SK-N-SH (cell line): ENCODE results near the gene SERINC2. TPM values are rescaled to one million over a fixed set of nuclear protein-coding genes. Genes with fewer than 3 reads are reported as not detected.
A peak's percentile ranks its signal among the peaks of the same experiment; 100 is the strongest.

Experiments
- CTCF ChIA-PET: fragments of 300-600, 350-600 bp; formaldehyde crosslinking; extraction: SDS; loops from one replicate; lab custom pipeline; 2021; lab: Yijun Ruan, JAX
- POLR2A ChIA-PET: fragments of 350-600 bp; sonication (Branson Sonifier 250); formaldehyde crosslinking; extraction: SDS; loops from one replicate; lab custom pipeline; 2020; ENCODE audit warnings: antibody characterized with exemption, inconsistent platforms; lab: Yijun Ruan, JAX
- DNase-seq: peaks from one replicate; pipeline ENCODE4 v3.0.0; 2012
- H2AFZ ChIP-seq: fragments of 200-600 bp; sonication (generic); 2 replicates; pipeline ENCODE4 v1.8.1; 2016; ENCODE audit warnings: antibody characterized with exemption, mild to moderate bottlenecking, low read depth
- H3F3A ChIP-seq: fragments of 200-600 bp; sonication (generic); replicated peaks from 2 replicates; pipeline ENCODE3; 2016; ENCODE audit warnings: antibody characterized with exemption, mild to moderate bottlenecking; ENCODE audit not compliant: insufficient read depth
- H3K27ac ChIP-seq, 2 experiments: fragments of 200-500 bp in 1 of 2; fragments of 200-600 bp in 1 of 2; sonication (Bioruptor generic) in 1 of 2; sonication (generic), shearing (Covaris generic) in 1 of 2; 2 replicates each; pipeline versions ENCODE4 v1.5.1 to v1.6.1; 2014 to 2016; ENCODE audit warnings: low read depth in 2 of 2, inconsistent platforms in 1 of 2, low read length in 1 of 2, mild to moderate bottlenecking in 1 of 2, mixed read lengths in 1 of 2
- H3K27me3 ChIP-seq: fragments of 200-600 bp; sonication (generic), shearing (Covaris generic); 2 replicates; pipeline ENCODE4 v1.6.1; 2016; ENCODE audit warnings: mixed run types; ENCODE audit not compliant: insufficient read depth
- H3K36me3 ChIP-seq, 2 experiments: fragments of 200-500 bp in 1 of 2; fragments of 200-600 bp in 1 of 2; sonication (Bioruptor generic) in 1 of 2; sonication (generic) in 1 of 2; replicated peaks in 1 of 2; 2 replicates each; pipeline versions ENCODE3 to v1.5.1; 2014 to 2016; ENCODE audit warnings: low read length in 1 of 2, mild to moderate bottlenecking in 1 of 2; ENCODE audit not compliant: insufficient read depth in 2 of 2, control insufficient read depth in 1 of 2
- H3K4me1 ChIP-seq, 2 experiments: fragments of 200-500 bp in 1 of 2; fragments of 200-600 bp in 1 of 2; sonication (Bioruptor generic) in 1 of 2; sonication (generic), shearing (Covaris generic) in 1 of 2; 2 replicates each; pipeline versions ENCODE4 v1.5.1 to v1.6.1; 2014 to 2016; ENCODE audit warnings: low read depth in 1 of 2, low read length in 1 of 2, mixed run types in 1 of 2; ENCODE audit not compliant: insufficient read depth in 2 of 2, control insufficient read depth in 1 of 2
- H3K4me2 ChIP-seq: fragments of 200-600 bp; sonication (generic), shearing (Covaris generic); 2 replicates; pipeline ENCODE4 v1.6.1; 2017; ENCODE audit warnings: mixed run types
- H3K4me3 ChIP-seq, 2 experiments: fragments of 200-500 bp in 1 of 2; fragments of 200-600 bp in 1 of 2; sonication (Bioruptor generic) in 1 of 2; sonication (generic), shearing (Covaris generic) in 1 of 2; 2 replicates each; pipeline versions ENCODE4 v1.5.1 to v1.8.1; 2014 to 2016; ENCODE audit warnings: low read depth in 2 of 2, inconsistent platforms in 1 of 2, low read length in 1 of 2, mild to moderate bottlenecking in 1 of 2, mixed read lengths in 1 of 2, moderate library complexity in 1 of 2
- H3K79me2 ChIP-seq: fragments of 200-600 bp; sonication (generic); 2 replicates; pipeline ENCODE4 v1.8.1; 2017; ENCODE audit warnings: mild to moderate bottlenecking; ENCODE audit not compliant: insufficient read depth
- H3K9ac ChIP-seq: fragments of 200-600 bp; sonication (generic); 2 replicates; pipeline ENCODE4 v1.6.1; 2017; ENCODE audit warnings: mixed run types
- H3K9me2 ChIP-seq: fragments of 200-600 bp; sonication (generic); 2 replicates; pipeline ENCODE4 v1.6.1; 2017; ENCODE audit warnings: mixed run types
- H3K9me3 ChIP-seq: fragments of 200-600 bp; sonication (generic); 2 replicates; pipeline ENCODE4 v1.6.1; 2017; ENCODE audit warnings: mixed run types, mild to moderate bottlenecking, moderate library complexity
- H4K20me1 ChIP-seq: fragments of 200-600 bp; sonication (generic); 2 replicates; pipeline ENCODE4 v1.6.1; 2017; ENCODE audit warnings: mild to moderate bottlenecking, mixed run types; ENCODE audit not compliant: insufficient read depth
- ELF1 ChIP-seq: IDR thresholded peaks from 2 replicates; pipeline ENCODE4 v1.4.0; 2012
- EZH2phosphoT487 ChIP-seq: fragments of 200-600 bp; sonication (generic); IDR thresholded peaks from 2 replicates; pipeline ENCODE4 v1.6.1; 2017; ENCODE audit warnings: low read depth, mixed run types, mild to moderate bottlenecking, antibody characterized with exemption, moderate library complexity, borderline replicate concordance
- GATA2 ChIP-seq: sonication (generic); formaldehyde crosslinking; IDR thresholded peaks from 2 replicates; pipeline ENCODE4 v1.5.0; 2020; ENCODE audit warnings: mild to moderate bottlenecking, missing genetic modification reagents
- JUND ChIP-seq: IDR thresholded peaks from 2 replicates; pipeline ENCODE4 v1.4.0; 2012
- MEF2A ChIP-seq: IDR thresholded peaks from 2 replicates; pipeline ENCODE4 v1.4.0; 2012; ENCODE audit warnings: low read depth, borderline replicate concordance
- MXI1 ChIP-seq: IDR thresholded peaks from 2 replicates; pipeline ENCODE4 v1.6.1; 2012; ENCODE audit warnings: mild to moderate bottlenecking, low read depth, low read length, improper control_type of control experiment
- NRF1 ChIP-seq: IDR thresholded peaks from 2 replicates; pipeline ENCODE4 v1.6.1; 2012; ENCODE audit warnings: low read depth, mild to moderate bottlenecking, low read length
- RAD21 ChIP-seq: IDR thresholded peaks from 2 replicates; pipeline ENCODE4 v1.6.1; 2012; ENCODE audit warnings: mild to moderate bottlenecking, low read length
- SMC3 ChIP-seq: IDR thresholded peaks from 2 replicates; pipeline ENCODE4 v1.6.1; 2012; ENCODE audit warnings: low read depth, low read length, improper control_type of control experiment
- TAF1 ChIP-seq: IDR thresholded peaks from 2 replicates; pipeline ENCODE4 v1.6.1; 2012; ENCODE audit warnings: low read depth, mild to moderate bottlenecking, low read length, moderate library complexity, borderline replicate concordance
- TCF12 ChIP-seq: IDR thresholded peaks from 2 replicates; pipeline ENCODE4 v1.4.0; 2012
- WGBS: methylation state at CpG from one replicate; pipeline ENCODE4 v1.1.6; 2017; ENCODE audit warnings: low lambda C conversion rate; 5-methylcytosine and 5-hydroxymethylcytosine counted together
- polyA plus RNA-seq, 3 experiments: library from polyadenylated mRNA; depleted of rRNA; stranded (reverse); fragments of >200 nt; gene quantifications; 2 replicates each; pipeline ENCODE4 v1.2.3, GENCODE V29; 2012
- TF ChIP-seq, protein P1 (sequence below): fragments of 200-600 bp; sonication (generic); IDR thresholded peaks from 2 replicates; pipeline ENCODE4 v1.6.1; 2017; ENCODE audit warnings: antibody characterized with exemption, mild to moderate bottlenecking, moderate library complexity
- TF ChIP-seq, protein P2 (sequence below): fragments of 150-350 bp; IDR thresholded peaks from 2 replicates; pipeline ENCODE4 v1.6.1; 2016; ENCODE audit warnings: mild to moderate bottlenecking, low read depth, low read length
- TF ChIP-seq, protein P3 (sequence below): IDR thresholded peaks from 2 replicates; pipeline ENCODE4; 2012

The SERINC2 gene
- polyA plus RNA-seq, 1 of the 3 experiments (the other 2 are of a cell fraction): 22.2 TPM

DNA sequence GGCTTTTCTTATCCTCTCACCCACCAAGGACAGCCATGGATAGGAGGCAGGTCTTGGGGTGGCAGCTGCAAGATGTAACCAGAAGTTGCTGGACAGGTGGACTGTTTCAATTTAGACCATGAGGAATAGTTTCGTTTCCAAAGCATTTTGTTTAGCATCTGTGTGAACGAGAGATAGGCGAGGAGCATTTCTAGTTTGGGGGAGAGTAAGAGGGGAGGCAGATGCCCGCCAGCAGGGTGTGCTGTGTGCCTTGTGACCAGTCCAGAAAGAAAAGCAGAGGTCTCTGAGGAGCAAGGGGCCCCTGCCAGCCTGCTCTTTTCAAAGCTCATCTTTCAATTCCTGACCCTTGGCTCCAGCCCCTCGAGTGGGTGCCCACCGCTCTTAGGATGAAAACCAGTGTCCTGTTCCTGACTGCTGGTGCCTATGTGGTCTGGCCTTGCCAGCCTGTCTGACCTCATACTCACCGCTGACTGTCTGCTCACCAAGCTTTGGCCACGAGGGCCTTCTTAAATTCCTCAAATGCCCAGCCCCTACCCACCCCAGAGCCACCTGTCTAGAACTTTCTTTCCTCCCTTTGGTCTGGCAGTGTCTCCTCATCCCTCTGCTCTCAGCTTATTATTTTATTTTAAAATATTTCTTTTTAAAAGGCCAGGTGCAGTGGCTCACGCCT is 8.5 kb downstream of the SERINC2 start:
- Histone ChIP-seq H2AFZ (no peak overlapping the region), H3K9ac (no peak overlapping the region), H3K27me3 (no peaks in the 10 kb centered on the region), H3K79me2 (no peaks in the 10 kb centered on the region; the same call in 1 of the 2 replicates), H3K36me3 (no peaks in the 10 kb centered on the region), H3K9me2 (no peaks in the 10 kb centered on the region), H3K27ac (no peak overlapping the region), H3K4me1 (peaks cover 0 to 4% of the 10 kb centered on the region in 2 experiments; a peak in 1 of 4 replicates), H4K20me1 (peaks cover 6% of the 10 kb centered on the region; the same call in 1 of the 2 replicates), H3K4me2 (no peak overlapping the region), H3K4me3 (no peak overlapping the region; a peak in 1 of 4 replicates), H3K9me3 (no peaks in the 10 kb centered on the region), H3F3A (no peaks in the 10 kb centered on the region)
- ChIA-PET POLR2A (no interaction called here), CTCF (interaction anchor here (0.7 to 16.8 kb wide), 36 partner anchors 10 to 703 kb away, joined by 3 to 287 read pairs (median 5); partner anchors contain the start of gene SERINC2)
- 59% methylated on average over 9 of the region's 9 CpGs for WGBS
- TF ChIP-seq GATA2 (CRISPR knock-in tag): no peak
- TF ChIP-seq, protein P1, sequence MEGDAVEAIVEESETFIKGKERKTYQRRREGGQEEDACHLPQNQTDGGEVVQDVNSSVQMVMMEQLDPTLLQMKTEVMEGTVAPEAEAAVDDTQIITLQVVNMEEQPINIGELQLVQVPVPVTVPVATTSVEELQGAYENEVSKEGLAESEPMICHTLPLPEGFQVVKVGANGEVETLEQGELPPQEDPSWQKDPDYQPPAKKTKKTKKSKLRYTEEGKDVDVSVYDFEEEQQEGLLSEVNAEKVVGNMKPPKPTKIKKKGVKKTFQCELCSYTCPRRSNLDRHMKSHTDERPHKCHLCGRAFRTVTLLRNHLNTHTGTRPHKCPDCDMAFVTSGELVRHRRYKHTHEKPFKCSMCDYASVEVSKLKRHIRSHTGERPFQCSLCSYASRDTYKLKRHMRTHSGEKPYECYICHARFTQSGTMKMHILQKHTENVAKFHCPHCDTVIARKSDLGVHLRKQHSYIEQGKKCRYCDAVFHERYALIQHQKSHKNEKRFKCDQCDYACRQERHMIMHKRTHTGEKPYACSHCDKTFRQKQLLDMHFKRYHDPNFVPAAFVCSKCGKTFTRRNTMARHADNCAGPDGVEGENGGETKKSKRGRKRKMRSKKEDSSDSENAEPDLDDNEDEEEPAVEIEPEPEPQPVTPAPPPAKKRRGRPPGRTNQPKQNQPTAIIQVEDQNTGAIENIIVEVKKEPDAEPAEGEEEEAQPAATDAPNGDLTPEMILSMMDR: peak; percentile 57
- TF ChIP-seq, protein P2, sequence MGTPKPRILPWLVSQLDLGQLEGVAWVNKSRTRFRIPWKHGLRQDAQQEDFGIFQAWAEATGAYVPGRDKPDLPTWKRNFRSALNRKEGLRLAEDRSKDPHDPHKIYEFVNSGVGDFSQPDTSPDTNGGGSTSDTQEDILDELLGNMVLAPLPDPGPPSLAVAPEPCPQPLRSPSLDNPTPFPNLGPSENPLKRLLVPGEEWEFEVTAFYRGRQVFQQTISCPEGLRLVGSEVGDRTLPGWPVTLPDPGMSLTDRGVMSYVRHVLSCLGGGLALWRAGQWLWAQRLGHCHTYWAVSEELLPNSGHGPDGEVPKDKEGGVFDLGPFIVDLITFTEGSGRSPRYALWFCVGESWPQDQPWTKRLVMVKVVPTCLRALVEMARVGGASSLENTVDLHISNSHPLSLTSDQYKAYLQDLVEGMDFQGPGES: no peak
- no peak for TF ChIP-seq TCF12
- TF ChIP-seq, protein P3, sequence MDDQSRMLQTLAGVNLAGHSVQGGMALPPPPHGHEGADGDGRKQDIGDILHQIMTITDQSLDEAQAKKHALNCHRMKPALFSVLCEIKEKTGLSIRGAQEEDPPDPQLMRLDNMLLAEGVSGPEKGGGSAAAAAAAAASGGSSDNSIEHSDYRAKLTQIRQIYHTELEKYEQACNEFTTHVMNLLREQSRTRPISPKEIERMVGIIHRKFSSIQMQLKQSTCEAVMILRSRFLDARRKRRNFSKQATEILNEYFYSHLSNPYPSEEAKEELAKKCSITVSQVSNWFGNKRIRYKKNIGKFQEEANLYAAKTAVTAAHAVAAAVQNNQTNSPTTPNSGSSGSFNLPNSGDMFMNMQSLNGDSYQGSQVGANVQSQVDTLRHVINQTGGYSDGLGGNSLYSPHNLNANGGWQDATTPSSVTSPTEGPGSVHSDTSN: no peak
- TF ChIP-seq RAD21: 0 out of 2 replicates have a peak, but pooled peaks have one; percentile 30
- no peak for TF ChIP-seq SMC3
- TF ChIP-seq TAF1: no peak
- no peak for TF ChIP-seq ELF1
- no peak for TF ChIP-seq JUND
- no peak for TF ChIP-seq EZH2phosphoT487
- TF ChIP-seq NRF1: no peak
- TF ChIP-seq MEF2A: no peak
- TF ChIP-seq MXI1: no peak
- no peak for DNase-seq
